Measurements from ENCODE around the gene RFT1. TPM values are rescaled to one million over a fixed set of nuclear protein-coding genes. Genes with fewer than 3 reads are reported as not detected.

The RFT1 gene
- total RNA-seq, 1 donor from 2014 or later: 10.5 TPM

DNA sequence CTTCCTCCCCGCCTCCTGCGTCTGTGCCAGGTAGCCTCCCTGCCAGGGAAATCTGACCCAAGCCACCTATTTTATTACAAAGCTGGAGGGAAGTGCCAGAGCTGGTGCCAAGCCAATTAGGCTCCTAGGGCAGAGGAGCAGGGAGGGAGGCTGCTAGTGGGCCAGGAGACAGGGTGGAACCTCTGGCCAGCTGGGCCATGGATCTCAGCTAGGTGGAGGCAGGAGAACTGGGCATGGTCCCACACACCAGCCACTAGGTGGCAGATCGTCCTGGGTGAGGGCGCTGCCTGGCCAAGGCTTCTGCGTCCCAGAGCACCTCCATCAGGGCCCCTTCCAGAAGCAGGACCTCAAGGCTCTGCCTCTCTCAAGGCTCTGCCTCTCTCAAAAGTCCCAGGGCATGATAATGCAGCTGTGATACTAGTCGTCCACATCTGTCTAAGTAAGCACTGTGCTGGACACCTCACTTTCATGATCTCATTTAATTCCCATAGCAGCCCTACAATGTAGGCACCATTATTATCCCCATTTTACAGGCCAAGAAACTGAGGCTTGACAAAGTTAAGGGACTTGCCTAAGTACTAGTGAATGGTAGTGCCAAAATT lies 4.5 kb upstream of the RFT1 start:
- peak; percentile 72 for DNase-seq
- Mint-ChIP-seq H3K27ac (ENCODE audit: unreplicated experiment) (no peak overlapping the region), H3K27me3 (ENCODE audit: unreplicated experiment) (peaks cover 5% of the 10 kb centered on the region), H3K9me3 (ENCODE audit: unreplicated experiment) (no peaks in the 10 kb centered on the region), H3K4me1 (ENCODE audit: low read depth, unreplicated experiment) (peaks cover 5% of the 10 kb centered on the region), H3K36me3 (ENCODE audit: unreplicated experiment) (no peaks in the 10 kb centered on the region), H3K4me3 (ENCODE audit: unreplicated experiment) (no peak overlapping the region)
- peak; percentile 63 for TF ChIP-seq CTCF (IDR thresholded peaks at IDR 0.05; ENCODE audit: partially characterized antibody, unreplicated experiment)

DNA sequence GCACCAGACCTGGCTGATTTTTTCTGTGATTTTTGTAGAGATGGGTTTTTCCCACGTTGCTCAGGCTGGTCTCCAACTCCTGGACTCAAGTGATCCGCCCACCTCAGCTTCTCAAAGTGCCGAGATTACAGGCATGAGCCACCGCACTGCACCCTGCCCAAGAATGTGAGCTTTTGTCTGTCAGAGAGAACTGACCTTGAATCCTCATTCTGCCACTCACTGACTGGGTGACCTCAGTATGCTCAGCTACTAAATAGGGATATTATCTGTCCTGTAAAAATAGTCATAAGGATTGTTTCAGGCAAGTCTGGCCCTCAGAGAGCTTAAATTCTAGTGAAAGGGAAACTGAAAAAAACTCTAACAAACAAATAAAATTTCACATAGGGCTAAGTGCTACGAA lies 2.1 kb upstream of the RFT1 start:
- Mint-ChIP-seq H3K27ac (ENCODE audit: unreplicated experiment) (no peak overlapping the region), H3K27me3 (ENCODE audit: unreplicated experiment) (peaks cover 5% of the 10 kb centered on the region), H3K36me3 (ENCODE audit: unreplicated experiment) (no peaks in the 10 kb centered on the region), H3K4me1 (ENCODE audit: low read depth, unreplicated experiment) (peaks cover 5% of the 10 kb centered on the region), H3K4me3 (ENCODE audit: unreplicated experiment) (no peak overlapping the region), H3K9me3 (ENCODE audit: unreplicated experiment) (no peaks in the 10 kb centered on the region)
- no peak for TF ChIP-seq CTCF (IDR thresholded peaks at IDR 0.05; ENCODE audit: partially characterized antibody, unreplicated experiment)
- no peak for DNase-seq

- Mint-ChIP-seq H3K4me3 (ENCODE audit: unreplicated experiment) (peak overlapping the region; percentile 58), H3K36me3 (ENCODE audit: unreplicated experiment) (no peaks in the 10 kb centered on the region), H3K4me1 (ENCODE audit: low read depth, unreplicated experiment) (peaks cover 5% of the 10 kb centered on the region), H3K9me3 (ENCODE audit: unreplicated experiment) (no peaks in the 10 kb centered on the region), H3K27me3 (ENCODE audit: unreplicated experiment) (peaks cover 5% of the 10 kb centered on the region), H3K27ac (ENCODE audit: unreplicated experiment) (no peak overlapping the region)
- no peak for TF ChIP-seq CTCF (IDR thresholded peaks at IDR 0.05; ENCODE audit: partially characterized antibody, unreplicated experiment)
- no peak for DNase-seq
Measured at GRCh38 chr3:53131096-53131495, 861 bp upstream of the RFT1 start.

DNA sequence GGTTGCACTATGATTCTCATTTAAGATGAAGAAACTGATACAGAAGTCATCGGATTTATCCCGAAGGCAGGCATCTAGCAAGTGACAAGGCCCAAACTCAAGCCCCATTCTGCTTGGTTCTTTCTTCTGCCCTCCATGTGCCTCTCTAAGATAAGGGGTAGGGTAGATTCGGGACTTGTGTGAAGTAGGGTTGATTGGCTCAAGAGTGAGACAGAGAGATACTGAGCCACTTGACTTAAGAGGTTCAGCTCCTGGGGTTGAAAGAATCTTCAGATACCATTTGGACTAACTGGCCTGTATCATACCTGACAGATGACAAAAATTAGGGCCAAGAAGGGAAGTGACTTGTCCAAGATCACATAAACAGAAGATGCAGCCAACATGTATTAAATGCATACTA lies 891 bp downstream of the RFT1 start:
- Mint-ChIP-seq H3K4me3 (ENCODE audit: unreplicated experiment) (peak overlapping the region; percentile 91), H3K36me3 (ENCODE audit: unreplicated experiment) (no peaks in the 10 kb centered on the region), H3K27me3 (ENCODE audit: unreplicated experiment) (peaks cover 5% of the 10 kb centered on the region), H3K9me3 (ENCODE audit: unreplicated experiment) (no peaks in the 10 kb centered on the region), H3K27ac (ENCODE audit: unreplicated experiment) (no peak overlapping the region), H3K4me1 (ENCODE audit: low read depth, unreplicated experiment) (peaks cover 5% of the 10 kb centered on the region)
- TF ChIP-seq CTCF (IDR thresholded peaks at IDR 0.05; ENCODE audit: partially characterized antibody, unreplicated experiment): no peak
- DNase-seq: no peak

DNA sequence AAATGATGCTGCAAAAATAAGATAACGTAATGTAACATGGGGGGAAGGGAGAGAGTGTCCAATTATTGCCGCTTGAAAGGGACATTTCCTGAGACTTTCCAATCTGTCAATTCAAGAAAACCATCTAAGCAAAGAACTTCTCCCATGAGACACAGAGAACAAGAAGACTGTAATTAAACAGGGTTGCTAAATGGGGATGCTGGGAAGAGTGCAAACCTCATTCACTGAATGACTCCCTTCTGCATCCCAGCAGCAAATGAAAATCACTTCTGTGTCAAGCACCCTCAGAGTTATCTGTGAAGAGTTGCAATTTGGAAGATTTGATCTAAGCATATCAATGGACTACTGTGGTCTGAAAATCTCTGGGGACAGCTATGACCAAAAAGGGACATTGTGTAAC lies 3.6 kb downstream of the RFT1 start:
- DNase-seq: no peak
- H3K36me3 Mint-ChIP-seq (ENCODE audit: unreplicated experiment): no peaks in the 10 kb centered on the region
- H3K4me3 Mint-ChIP-seq (ENCODE audit: unreplicated experiment): no peak overlapping the region
- H3K27me3 Mint-ChIP-seq (ENCODE audit: unreplicated experiment): peaks cover 2% of the 10 kb centered on the region
- no peak for TF ChIP-seq CTCF (IDR thresholded peaks at IDR 0.05; ENCODE audit: partially characterized antibody, unreplicated experiment)
- peaks cover 5% of the 10 kb centered on the region for H3K4me1 Mint-ChIP-seq (ENCODE audit: low read depth, unreplicated experiment)
- H3K9me3 Mint-ChIP-seq (ENCODE audit: unreplicated experiment): no peaks in the 10 kb centered on the region
- H3K27ac Mint-ChIP-seq (ENCODE audit: unreplicated experiment): no peak overlapping the region
